NCI-H2171 treated with DMSO at 0.1 percent for 48 hours (cell line): Measurements from ENCODE around the gene VAMP7.
A peak's percentile ranks its signal among the peaks of the same experiment; 100 is the strongest.
"Not testable (repeated sequence)": the region's sequence is repeated elsewhere in the genome, so short reads cannot be mapped to it uniquely, and the experiment has no call there.

Experiments
- DNase-seq: peaks from one replicate; lab custom pipeline; 2025; lab: John Stamatoyannopoulos, UW

VAMP7 gene

DNA sequence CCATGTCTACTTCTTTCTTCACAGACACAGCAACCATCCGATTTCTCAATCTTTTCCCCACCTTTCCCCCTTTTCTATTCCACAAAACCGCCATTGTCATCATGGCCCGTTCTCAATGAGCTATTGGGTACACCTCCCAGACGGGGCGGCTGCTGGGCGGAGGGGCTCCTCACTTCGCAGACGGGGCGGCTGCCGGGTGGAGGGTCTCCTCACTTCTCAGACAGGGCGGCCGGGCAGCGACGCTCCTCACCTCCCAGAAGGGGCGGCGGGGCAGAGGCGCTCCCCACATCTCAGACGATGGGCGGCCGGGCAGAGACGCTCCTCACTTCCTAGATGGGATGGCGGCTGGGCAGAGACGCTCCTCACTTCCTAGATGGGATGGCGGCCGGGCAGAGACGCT lies 26.5 kb downstream of the VAMP7 start:
- not testable (repeated sequence) for DNase-seq

DNA sequence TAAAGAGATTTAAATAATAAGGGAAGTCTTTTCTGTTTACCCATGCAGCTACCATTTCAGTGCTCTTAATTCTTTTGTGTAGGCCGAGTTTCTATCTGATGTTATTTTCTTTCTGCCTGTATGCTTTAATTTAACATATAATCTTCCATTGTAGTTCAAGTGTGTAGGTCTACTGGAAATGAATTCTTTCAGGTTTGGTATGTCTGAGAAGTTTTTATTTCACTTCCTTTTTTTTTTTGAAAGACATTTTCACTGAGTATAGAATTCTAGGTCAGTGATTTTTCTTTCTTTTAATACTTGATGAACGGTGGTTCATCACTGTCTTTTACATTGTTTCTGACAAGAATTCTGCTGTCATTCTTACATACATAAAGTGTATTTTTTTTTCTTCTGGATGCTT lies 42.1 kb downstream of the VAMP7 start:
- DNase-seq: no peak

DNA sequence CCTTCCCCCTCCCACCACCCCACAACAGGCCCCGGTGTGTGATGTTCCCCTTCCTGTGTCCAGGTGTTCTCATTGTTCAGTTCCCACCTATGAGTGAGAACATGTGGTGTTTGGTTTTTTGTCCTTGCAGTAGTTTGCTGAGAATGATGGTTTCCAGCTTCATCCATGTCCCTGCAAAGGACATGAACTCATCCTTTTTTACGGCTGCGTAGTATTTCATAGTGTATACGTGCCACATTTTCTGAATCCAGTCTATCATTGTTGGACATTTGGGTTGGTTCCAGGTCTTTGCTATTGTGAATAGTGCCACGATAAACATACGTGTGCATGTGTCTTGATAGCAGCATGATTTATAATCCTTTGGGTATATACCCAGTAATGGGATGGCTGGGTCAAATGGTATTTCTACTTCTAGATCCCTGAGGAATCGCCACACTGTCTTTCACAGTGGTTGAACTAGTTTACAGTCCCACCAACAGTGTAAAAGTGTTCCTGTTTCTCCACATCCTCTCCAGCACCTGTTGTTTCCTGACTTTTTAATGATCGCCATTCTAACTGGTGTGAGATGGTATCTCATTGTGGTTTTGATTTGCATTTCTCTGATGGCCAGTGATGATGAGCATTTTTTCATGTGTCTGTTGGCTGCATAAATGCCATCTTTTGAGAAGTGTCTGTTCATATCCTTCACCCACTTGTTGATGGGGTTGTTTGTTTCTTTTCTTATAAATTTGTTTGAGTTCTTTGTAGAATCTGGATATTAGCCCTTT lies 49.9 kb downstream of the VAMP7 start:
- DNase-seq: not testable (repeated sequence)

DNA sequence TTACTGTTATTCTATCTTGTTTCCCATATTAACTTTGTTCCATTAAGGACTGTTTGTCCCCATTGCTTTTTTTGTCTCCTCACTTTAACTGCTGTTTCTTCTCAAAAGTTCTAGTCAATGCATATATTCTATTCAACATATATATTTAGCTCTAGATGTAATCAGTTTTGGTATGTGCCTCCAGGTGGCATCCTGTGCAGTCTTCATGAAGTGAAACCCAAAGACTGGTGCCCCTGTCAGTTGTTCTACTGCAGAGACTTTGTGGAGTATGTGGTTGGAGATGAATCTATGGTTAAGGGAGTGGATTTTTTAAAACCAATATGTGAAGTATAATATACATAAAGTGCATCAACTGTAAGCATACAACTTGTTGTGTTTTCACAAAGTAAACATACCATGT lies 57.0 kb downstream of the VAMP7 start:
- DNase-seq: no peak

DNA sequence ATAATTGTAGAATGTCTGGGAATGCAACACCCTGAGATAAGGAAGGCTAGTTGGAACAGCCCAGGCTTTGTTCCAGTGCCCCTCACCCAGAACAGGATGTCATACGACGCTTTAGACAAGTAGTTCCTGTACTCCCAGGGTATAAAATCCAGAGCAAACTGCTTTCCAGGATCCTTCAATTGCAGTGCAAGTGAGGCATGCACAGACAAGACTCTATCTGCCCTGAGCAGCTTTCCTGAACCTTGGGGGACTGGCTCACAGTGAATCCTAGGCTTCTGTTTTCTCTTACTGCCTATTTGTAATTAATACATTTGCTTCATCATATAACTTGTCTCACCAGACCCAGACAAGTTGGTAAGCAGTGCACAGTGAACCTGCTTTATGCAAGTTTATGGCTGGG lies 68.0 kb downstream of the VAMP7 start:
- DNase-seq: peak; percentile 77

DNA sequence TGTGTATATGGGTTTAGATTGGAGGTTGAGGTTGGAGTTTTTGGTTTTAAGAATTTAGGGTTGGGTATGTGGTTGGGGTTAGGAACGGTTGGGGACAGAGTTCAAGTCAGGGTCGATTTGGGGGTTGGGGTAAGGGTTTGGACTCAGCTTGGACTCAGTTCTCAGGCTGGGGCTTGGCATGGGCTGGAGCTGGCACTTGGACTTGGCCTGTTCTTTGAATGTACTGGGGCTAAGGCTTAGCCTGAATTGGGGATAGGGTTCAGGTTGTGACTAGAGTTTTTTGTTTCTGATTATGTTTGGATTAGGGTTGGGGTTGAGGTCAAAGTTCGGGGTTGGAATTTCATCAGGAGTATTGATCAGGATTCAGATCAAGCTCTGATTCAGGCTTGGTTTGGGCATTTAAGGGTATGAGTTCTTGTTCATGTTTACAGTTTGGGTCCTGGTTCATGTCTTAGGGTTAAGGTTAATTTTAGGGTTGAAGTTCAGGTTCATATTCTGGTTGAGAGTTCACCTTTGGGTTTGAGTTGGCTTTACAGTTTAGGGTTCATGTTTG lies 70.2 kb downstream of the VAMP7 start:
- DNase-seq: no peak

DNA sequence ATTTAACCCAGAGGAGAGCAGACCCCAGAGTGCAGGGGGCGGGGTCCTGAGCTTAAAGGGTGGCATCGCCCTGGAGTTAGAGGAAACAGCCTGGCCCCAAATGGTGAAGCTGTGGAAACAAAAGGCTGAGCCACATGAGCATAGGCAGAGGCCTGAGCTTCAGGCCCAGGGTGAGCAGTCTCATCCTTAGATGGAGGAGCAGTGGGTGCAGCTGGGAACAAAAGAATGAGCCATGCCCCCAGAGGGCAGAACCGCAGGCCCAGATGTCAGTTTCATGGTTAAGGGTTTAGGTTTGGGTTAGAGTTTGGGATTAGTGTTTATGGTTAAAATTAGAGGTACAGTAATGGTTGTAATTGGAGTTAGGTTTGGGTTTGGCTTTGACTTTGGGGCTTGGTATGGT lies 71.9 kb downstream of the VAMP7 start:
- DNase-seq: no peak

DNA sequence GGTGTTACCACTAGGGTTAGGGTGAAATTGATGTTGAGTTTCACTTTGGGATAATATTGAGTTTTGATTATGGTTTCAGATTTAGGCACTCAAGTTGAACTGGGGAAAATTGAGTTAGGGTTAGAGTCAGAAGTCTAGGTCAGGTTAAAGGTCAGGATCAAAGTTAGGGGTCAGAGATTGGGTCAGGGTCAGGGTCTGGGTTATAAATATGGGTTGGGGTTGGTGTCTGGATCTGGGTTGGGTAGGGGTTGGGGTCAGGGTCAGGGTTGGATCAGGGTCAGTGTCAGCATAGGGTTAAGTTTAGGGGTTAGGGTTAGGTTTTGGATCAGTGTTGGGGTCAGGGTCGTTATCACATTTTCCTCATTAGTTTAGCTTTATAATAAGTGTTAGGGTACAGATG lies 73.6 kb downstream of the VAMP7 start:
- no peak for DNase-seq

DNA sequence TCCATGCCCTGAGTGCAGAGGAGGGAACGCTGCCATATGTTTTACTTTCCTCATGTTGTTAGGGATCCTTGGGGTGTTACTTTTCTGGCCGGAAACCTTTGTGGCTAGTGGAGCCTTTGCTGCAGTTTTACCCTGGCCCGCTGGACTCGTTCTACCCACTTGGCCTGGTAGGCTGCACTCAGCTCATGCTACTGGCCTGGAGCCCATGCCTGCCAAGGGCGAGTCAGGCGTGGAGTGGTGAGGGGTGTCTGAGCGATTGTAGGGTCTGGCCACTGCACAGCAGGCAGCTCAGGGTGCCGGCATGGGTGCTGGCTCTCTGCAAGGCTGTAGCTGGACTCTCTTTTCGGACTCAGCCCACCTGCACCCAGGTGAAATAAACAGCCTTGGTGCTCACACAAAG lies 75.0 kb downstream of the VAMP7 start:
- DNase-seq: no peak

DNA sequence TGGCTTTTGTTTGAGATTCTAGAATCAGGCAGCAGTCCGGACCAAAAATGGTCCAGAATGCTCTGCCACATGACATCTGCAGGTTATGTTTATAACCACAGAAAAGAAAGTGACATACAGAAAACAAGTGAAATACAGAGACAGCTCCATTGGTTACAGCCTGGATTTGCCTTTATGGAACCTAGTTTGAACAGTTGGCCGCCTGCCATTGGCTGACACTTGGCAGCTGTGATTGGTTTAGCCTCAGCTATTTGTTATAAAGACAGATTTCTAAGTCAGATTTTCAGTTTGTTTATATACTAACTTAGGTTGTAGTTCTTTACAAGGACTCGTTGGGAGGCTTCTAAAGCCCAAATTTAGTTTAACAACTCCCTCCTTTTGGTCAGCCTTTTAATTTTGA lies 75.5 kb downstream of the VAMP7 start:
- DNase-seq: no peak

DNA sequence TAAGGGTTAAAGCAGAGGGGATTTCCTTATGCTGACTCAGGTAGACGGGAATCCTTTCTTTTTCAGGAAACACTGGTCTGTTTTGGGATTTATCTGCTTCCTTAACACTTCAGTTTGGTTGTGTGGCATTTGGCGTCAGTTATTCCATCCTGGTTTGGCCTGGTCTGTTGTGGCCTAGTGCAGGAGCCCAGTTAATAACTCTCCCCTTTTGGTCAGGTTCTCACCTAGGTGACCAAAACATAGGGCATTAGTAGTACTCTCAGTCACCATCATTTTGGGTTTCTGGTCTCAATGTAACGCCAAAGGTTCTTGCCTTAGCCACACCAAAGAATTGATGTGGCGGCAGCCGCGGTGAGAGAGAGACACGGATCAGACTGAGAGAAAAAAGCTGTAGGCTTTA lies 76.7 kb downstream of the VAMP7 start:
- no peak for DNase-seq

DNA sequence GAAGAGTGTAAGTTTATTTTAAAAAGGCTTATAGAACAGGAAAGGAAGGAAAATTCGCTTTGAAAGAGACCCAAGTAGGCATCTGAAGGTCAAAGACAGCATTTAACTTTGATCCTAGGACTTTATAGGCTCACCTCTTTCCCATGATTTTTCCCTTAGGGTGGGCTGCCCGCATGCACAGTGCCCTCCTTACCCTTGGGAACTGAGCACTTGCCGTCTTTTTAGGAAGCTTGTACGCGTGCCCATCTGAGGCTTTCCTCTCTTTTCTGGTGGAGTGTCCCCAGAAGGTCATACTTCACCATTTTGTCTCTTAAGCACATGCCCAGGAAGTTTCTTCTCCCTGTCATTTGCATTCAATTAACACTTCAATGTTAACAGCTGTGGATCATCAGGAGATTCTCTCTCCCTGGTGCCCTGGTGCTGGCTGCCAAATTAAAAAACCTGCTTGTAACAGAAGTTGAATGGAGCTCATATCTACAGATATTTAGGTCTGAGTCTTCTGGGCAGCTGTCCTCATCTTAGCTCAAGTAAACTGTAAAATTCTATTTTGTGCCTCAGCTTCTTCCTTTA lies 78.0 kb downstream of the VAMP7 start:
- DNase-seq: no peak

DNA sequence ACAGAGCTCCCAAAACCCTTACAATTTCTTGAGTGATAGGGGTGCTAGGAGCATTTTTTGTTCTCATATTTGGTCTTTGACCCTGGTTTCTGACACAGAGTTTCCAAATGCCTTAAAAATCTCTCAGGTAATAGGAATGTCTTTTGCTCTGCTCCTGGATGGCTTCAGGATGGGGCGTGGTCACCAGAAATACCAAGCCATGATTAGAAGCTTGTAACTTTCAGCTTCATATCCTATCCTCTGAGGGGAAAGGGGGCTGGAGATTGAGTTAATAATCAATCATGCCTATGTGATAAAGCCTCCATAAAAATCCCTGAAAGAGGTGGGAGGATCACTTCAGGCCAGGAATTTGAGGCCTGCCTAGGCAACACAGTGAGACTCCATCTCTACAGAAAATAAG lies 81.8 kb downstream of the VAMP7 start:
- DNase-seq: no peak

DNA sequence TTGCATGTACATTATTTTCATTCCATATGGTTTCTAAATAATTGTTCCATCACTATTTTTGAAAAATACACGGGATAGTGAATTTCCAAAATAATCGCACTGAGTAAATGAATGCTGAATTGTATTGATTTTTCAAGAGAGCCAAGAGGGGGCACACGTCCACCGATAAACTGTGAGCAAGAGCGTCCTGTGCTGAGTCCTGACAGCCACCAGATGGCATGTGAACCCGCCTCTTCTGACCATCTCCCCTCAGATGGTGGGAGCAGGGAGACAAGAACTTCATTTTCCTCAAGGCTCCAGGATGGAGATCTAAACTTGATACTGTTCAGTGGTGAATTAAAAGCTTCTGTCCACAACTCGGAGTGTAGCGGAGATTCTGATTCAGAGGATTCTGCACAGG lies 85.7 kb downstream of the VAMP7 start:
- peak; percentile 60 for DNase-seq

DNA sequence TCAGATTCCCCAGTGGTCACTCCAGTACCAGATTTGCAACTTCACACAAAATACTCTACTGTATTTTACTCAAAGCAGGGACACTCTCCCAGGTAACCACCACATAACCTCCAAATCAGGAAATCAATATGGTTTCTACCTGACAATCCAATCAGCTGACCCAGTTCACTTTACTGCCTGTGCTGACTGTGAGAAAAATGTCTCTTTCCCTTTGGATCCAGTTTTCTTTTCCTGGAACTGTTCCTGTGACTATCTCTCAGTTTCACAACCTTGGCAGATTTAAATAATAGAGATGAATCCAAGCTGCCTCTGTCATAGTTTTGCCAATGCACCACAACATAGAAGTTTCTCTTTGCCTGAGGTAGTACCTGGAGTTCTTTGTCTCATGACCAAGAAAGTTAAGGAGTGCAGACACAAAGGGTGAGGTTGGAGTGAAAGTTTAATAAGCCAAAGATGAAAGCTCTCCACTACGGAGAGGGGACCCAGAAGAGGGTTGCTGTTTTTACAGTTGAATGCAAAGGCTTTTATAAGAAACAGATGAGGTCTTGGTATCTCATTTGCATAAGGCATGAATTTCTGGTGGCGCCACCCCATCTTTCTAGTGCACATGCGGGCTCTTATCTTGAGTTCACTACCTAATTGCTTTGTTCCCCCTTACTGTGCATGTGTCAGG lies 86.6 kb downstream of the VAMP7 start:
- peak; percentile 2 for DNase-seq

DNA sequence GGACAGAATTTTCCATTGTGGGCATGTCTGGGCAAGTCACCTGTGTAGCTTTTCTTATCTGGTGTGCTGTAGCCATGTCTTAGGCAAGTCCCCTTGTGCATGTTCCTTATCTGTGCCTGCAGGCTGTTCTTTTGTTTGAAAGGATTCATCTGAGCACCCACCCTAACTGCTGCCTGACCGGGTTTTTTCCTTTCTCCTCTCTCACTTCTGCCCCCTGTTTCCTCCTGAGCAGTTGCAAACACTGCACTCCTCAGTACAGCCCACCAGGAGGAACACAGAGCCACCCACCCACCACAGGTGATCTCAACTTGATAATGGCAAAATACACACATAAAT lies 87.1 kb downstream of the VAMP7 start:
- DNase-seq: no peak

DNA sequence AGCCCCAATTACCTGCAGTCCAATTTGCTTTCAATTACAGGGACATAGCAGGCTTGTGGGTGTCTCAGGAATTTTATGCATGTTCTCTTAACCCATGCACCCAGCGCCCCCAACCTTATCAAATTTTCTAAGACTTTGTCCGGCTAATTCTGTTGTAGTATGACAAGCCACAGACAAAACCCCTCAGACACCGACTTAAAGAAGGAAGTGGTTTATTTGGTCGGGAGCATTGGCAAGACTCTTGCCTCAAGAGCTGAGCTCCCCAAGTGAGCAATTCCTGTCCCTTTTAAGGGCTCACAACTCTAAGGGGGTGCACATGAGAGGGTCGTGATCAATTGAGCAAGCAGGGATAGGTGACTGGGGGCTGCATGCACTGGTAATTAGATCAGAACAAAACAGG lies 87.6 kb downstream of the VAMP7 start:
- no peak for DNase-seq

DNA sequence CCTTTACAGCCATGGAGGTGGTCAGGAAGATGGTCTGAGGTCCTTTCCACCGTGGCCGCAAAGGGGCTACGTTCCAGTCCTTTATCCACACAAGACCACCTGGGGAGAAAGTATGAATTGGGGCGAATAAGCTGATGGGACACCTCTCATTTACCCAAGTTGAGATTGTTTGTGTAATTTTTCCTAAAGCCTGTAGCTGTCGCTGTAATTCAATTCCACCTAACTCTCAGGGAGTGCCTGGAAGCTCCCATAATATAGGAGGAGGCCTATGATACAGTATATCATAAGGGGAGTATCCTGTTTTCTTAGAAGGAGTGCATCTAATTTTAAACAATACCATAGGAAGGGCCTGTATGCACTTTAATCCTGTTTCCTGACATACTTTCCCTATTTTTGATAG lies 90.5 kb downstream of the VAMP7 start:
- DNase-seq: not testable (repeated sequence)

DNA sequence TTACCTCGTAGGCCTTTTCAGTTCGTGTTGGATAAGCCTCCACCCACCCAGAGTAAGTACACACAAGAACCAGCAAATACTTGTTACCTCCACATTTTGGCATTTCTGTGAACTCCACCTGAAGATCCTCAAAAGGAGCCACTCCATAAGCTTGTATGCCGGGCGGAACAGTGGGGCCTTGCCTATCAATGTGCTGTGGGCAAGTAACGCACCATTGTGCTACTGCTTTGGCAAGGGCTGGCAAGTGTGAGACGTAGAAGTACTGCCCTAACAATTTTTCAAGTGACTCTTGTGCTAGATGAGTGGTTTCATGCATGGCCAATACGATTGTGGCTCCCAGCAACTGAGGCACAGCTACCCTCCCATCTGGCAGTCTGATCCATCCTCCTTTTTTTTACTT lies 91.1 kb downstream of the VAMP7 start:
- not testable (repeated sequence) for DNase-seq

DNA sequence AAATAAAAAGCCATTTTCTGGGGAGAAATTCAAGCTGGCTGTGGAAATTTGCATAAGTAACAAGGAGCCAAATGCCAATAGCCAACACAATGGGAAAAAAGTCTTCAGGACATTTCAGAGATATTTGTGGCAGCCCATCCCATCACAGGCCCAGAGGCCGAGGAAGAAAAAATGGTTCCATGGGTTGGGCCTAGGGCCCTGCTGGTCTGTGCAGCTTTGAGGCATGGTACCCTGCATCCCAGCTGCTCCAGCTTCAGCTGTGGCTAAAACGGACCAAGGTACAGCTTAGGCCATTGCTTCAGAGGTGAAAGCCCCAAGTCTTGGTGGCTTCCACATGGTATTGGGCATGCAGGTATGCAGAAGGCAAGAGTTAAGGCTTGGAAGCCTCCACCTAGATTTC lies 102.2 kb downstream of the VAMP7 start:
- no peak for DNase-seq

DNA sequence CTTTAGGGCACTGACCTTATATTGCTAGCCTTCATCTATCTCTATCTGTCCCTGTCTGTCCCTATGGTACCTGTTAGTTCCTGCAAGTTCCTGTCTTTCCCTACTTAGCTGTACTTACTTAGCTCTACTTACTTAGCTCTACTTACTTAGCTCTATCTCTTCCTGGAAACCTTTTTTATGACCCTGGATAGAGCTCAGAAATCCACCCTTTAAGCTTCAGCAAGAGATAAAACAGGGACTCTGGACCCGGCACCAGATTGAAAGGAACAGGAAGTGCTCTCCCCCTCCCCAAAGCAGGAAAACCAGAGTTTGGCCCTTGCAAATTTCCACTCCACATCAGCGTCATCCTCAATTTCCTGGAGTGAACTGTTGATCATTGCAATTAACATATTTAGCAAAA lies 104.1 kb downstream of the VAMP7 start:
- no peak for DNase-seq

DNA sequence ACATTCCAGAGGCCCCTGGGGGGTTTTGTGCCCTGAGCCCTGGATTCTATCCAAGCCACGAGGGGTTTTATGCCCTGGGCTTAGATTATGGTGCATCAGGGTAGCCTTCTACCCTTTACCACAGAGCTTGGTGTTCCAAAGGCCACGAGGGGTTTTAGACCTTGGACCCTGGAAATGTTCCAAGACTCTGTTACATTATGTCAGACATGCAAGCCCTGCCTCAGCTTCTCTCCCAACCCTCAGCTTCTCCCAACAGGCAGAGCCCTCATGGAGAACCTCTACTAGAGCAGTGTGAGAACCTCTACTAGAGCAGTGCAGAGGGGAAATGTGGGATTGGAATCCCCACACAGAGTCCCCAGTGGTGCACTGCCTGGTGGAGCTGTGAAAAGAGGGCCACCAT lies 105.8 kb downstream of the VAMP7 start:
- not testable (repeated sequence) for DNase-seq

DNA sequence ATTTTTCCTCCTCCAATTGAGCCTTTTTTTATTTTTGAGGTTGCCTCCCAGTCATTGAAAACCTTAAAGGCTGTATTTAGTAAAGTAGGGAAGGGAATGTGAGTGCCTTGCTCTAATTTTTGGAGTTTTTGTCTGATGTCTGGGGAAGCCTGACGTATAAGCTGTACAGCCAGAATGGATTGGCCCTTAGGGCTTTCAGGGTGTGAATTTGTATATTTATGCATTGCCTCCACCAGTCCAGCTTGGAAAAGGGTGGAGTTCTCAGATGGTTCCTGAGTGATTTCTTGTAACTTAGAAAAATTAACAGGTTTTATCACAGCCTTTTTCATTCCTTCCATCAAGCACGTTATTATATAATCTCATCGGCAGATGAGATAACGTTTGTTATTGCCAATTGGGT lies 107.7 kb downstream of the VAMP7 start:
- DNase-seq: no peak
